Measurements from ENCODE around the gene ZFAND3.

ZFAND3 gene

DNA sequence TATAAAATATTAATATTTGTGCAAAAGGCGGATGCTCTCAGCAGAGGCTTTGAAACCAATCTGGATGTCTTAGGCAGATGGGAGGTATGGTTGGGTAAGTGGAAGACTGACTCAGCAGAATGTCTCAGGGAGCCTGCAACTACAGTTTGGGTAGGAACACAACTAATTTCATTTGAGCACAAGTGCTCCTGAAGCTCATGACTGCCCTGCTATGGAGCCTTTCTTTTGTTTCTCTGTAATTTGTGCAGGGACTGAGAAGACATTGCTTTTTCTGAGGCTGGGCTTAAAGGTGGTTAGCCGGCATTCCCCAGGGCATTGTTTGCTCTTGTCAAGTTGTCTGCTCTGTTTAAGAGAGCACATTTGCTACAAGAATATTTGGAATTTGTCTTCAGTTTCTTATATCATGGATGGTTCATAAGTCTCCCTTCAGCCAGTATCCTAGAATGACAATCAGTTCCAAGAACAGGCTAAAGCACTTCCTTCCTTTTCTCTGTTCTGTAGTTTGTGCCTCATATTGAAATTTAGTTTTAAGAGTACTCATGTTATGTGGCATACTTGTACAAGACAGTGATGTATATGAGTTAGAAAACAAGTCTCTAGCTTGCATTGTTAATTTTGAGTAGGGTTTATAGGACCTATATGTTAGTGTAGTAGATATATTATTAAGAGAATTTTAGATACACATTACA is 208.3 kb downstream of the ZFAND3 start:
- TF ChIP-seq CTCF (IDR thresholded peaks at IDR 0.05; ENCODE audit: insufficient read depth, low read depth, low read length, missing control alignments): no peak
- no peak overlapping the region for H3K4me3 ChIP-seq (ENCODE audit: low read length)
- DNase-seq (ENCODE audit: low read depth): peak; percentile 19

GRCh38 chr6:38030380-38030779 is 210.9 kb downstream of the ZFAND3 start:
- no peak for TF ChIP-seq CTCF (IDR thresholded peaks at IDR 0.05; ENCODE audit: insufficient read depth, low read depth, low read length, missing control alignments)
- no peak for DNase-seq (ENCODE audit: low read depth)
- H3K4me3 ChIP-seq (ENCODE audit: low read length): no peak overlapping the region

DNA sequence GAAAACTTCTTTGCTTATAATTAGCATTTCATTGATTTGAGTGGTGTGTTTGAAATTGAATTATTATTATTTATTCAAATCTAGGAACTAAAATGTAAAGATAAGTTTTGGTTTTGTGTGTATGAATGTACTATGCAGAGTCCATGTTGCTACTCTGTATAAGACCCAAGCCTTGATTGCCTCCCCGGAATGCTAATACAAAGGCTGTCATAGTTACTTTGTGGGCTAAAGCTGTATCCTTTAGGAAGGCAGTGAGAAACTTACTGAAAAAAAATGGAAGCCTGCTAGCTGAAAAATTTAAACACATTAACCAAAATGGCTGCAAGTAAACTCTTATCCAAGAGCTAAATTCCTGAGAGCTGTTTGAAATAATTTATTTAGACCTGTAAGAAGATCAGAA is 213.3 kb downstream of the ZFAND3 start:
- DNase-seq (ENCODE audit: low read depth): no peak
- no peak overlapping the region for H3K4me3 ChIP-seq (ENCODE audit: low read length)
- no peak for TF ChIP-seq CTCF (IDR thresholded peaks at IDR 0.05; ENCODE audit: insufficient read depth, low read depth, low read length, missing control alignments)

DNA sequence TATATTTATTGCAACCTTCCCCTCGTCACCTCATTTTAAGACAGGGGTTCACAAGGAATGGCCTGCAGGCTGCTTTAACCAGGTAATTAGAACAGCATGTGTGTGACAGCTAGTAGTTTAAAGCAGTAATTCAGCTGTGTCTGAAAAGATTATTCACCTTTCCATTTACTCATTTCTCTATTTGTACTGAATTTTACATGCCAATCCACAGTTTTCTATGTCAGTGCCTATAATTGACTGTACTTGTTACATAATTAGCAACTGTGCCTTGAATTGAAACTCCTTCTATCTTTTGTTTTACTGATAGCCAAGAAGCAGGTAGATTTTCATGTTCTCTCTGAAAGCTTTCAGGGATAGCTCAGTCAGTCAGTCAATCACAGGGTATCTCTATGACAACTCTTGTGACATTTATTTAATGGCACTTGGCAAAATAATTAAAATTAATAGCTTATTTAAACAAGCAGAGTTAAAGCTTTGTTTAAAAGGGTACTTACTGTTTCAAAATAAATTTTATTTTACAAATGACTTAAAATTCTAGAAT is 214.0 kb downstream of the ZFAND3 start:
- H3K4me3 ChIP-seq (ENCODE audit: low read length): no peak overlapping the region
- no peak for TF ChIP-seq CTCF (IDR thresholded peaks at IDR 0.05; ENCODE audit: insufficient read depth, low read depth, low read length, missing control alignments)
- no peak for DNase-seq (ENCODE audit: low read depth)

- DNase-seq (ENCODE audit: low read depth): peak; percentile 54
- TF ChIP-seq CTCF (IDR thresholded peaks at IDR 0.05; ENCODE audit: insufficient read depth, low read depth, low read length, missing control alignments): peak; percentile 67
- no peak overlapping the region for H3K4me3 ChIP-seq (ENCODE audit: low read length)
Observed at GRCh38 chr6:38034274-38034914, 214.9 kb downstream of the ZFAND3 start.

DNA sequence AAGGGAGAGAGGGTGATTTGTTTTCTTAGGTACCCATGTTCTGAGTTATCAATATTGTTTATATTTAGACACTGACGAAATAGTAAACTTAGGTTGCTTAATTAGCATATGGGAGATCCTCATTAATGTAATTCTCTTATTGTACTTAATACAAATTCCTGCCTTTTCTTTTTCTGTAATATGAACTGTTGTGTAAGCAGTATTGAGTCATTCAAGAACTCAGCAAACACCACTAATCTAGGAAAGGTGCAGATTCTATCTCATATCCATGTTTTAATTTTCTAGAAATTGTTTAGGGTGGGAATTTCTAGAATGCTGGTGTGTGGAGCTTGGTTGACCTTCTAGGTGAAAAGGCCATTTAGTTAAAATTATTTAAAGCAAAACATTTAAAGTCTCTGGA is 216.0 kb downstream of the ZFAND3 start:
- peak; percentile 32 for DNase-seq (ENCODE audit: low read depth)
- no peak for TF ChIP-seq CTCF (IDR thresholded peaks at IDR 0.05; ENCODE audit: insufficient read depth, low read depth, low read length, missing control alignments)
- H3K4me3 ChIP-seq (ENCODE audit: low read length): no peak overlapping the region

All from epithelial cell of esophagus (primary cell).